Subcutaneous adipose tissue (tissue), 4 donors: Measurements from ENCODE around the gene TBC1D16. TPM values are rescaled to one million over a fixed set of nuclear protein-coding genes. Genes with fewer than 3 reads are reported as not detected.

ENCODE experiments used
- total RNA-seq, 4 donors: library from RNA; depleted of rRNA; stranded (reverse); fragments of >200 nt; gene quantifications; one replicate each; pipeline ENCODE4 v1.1.0, GENCODE V29; 2016
- TF ChIP-seq, protein P1 (sequence below): fragments of 450-650 bp; IDR thresholded peaks from one replicate; pipeline ENCODE4 v1.5.1; 2016; ENCODE audit warnings: low read depth, mild to moderate bottlenecking, control low read depth, antibody characterized with exemption, moderate library complexity

TBC1D16 gene
- total RNA-seq, 4 donors from 2014 or later, result 43.5 to 115 (median 60.5) TPM

DNA sequence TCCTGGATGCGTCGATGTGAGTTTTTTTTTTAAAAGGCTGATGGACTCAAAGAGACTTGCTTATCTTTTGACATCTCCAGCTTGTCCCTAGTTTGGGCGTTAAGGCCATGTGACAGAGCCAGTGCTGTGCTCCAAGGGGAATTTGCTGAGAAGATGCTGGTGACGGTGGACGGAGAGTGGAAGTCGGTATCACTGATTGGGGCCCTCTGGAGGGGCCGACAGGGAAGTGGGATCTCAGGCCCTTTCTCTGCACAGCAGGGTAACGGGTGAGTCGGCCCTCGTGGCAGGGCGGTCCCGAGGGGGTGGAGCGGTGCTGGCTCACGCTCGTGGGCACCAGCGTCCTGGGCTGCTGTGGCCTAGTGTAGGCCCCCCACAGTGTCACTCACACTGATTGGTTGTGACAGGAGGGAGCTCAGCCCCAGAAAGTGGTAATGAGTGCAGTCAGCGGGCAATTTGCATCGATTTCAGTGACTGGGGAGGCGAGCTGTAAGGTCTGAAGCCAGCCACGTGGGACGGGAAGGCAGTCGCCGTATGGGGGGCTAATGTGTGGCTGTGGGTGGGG lies 91.3 kb downstream of the TBC1D16 start:
- TF ChIP-seq, protein P1, sequence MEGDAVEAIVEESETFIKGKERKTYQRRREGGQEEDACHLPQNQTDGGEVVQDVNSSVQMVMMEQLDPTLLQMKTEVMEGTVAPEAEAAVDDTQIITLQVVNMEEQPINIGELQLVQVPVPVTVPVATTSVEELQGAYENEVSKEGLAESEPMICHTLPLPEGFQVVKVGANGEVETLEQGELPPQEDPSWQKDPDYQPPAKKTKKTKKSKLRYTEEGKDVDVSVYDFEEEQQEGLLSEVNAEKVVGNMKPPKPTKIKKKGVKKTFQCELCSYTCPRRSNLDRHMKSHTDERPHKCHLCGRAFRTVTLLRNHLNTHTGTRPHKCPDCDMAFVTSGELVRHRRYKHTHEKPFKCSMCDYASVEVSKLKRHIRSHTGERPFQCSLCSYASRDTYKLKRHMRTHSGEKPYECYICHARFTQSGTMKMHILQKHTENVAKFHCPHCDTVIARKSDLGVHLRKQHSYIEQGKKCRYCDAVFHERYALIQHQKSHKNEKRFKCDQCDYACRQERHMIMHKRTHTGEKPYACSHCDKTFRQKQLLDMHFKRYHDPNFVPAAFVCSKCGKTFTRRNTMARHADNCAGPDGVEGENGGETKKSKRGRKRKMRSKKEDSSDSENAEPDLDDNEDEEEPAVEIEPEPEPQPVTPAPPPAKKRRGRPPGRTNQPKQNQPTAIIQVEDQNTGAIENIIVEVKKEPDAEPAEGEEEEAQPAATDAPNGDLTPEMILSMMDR, result no peak

DNA sequence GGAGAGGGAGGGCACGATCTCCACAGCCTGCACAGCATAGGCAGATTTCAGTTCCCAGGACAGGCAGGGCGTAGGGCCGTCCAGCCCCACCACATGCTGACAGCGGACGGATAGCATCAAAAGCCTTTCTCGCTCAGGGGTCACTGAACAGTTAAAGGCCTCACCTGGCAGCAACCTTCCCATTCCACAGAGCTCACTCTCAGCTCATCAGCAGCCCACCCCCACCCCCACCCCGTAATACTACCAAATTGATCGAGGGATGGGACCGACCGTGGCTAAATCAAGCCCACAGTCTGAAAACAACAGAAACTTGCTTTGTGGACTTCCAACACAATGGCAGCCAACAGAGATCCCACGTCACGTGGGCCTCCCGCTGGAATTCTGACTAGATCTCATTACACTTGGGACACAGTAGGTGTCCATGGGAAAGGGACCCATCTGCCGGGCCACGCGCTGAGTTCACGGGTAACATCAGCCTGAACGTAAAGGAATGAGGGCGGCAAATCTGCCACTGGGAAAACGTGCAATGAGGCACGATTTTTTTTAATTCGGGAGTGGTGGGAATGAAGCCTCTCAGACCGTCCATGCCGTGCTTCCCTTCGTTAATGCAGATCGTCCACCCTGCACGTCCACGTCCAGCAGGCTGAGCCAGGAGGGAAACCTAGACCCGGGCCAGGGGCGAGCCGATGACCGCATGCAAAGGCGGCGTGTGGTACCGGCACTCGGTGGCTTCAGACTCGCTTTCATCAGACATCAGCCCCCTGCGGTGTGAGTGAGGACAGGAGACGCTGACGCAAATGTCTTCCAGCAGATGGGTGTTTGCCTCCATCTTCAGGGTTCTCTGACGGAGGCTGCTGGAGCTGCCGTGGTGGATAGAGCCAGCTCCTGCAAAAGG lies 92.1 kb downstream of the TBC1D16 start:
- TF ChIP-seq, protein P1, result no peak

DNA sequence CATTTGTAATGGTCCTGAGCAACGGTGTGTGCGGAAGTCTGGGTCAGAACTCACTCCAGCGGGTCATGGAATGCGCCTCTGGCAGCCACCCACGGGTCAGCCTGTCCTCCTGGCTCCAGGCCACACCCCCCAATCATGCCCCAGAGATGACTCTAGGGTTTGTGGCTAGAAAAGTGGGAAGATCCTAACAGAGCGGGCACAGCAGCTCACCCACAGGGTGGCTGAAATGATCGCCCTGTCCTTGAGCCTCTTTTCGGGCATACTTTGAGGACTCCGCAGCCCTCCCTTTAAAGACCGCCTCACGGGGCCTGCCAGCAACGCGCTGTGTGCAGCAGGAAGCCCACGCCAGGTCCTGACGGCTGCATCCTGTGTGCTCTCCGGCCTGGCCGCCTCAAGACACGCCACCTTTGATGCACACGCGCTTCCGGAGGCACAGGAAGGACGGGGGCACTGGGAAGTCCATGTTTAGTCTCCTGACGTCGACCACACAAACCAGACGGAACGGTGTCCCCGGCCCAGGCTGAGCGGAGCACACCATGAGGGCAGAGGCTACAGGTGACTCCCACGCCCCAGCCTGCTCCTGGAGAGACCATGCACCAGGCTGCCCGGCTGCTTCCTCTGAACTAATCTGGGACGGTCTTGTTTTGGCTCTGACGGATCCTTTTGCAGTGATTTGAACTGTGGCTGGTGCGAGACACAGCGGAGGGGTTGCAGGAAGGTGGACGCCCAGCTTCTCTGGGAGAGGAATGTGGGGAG lies 92.9 kb downstream of the TBC1D16 start:
- TF ChIP-seq, protein P1, result no peak

DNA sequence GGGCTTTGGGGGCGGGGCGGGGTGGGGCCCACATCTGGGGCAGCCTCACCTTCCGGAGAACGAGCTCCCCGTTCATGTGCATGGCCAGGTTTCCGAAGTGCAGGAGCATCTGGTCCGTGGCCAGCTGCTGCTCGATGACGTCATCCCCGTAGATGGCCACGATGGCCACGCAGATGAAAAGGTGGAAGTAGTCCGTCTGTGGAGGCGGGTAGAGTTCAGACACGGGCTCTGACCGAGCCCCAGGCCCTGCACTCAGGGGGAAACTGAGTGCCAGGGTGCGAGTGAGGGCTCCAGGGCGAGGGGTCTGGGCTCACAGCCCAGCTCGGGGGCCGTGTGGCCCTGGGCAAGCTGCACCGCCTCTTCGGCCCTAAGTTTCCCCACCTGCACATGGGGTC lies 93.7 kb downstream of the TBC1D16 start:
- TF ChIP-seq, protein P1, result no peak

DNA sequence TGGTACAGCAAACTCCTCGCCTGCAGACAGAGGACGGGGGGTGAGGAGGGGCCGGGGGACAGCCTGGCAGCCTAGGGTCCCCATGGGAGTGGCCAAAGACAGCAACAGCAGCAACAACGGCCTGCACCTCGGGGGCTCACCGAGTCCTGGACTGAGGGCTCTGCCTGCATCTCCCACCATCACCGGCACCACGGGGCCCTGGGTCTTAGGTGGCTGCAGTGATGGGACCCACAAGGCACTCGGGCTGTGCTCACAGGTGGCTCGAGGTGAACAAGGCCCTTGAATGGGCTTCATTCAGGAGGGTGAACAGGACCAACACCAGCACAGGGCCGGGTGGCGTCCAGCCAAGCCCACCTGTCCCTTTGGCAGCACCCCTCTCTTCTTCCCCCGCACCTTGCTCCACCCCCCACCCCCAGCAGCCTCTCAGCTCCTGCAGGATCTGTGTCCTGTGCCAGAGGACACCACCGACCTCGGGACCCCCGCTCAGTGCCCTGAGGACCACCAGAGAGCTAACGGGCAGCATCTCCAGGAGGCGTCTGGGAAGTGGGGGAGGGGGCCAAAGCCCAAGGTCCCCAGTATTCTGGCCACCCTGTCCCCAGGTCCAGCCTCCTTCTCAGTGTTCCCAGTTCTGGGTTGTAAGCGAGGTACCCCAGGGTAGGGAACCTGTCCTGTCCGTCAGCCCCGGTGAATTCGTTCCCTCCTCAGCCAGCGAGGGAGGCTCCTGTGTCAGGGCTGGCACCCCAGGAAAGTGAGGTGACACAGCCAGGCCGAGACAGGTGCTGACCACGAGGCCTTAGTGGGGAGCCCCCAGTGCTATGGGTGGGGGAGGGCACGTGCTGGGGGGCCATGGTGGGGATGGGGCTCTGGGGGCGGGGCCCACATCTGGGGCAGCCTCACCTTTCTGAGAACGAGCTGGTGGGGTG lies 94.3 kb downstream of the TBC1D16 start:
- TF ChIP-seq, protein P1, result no peak

DNA sequence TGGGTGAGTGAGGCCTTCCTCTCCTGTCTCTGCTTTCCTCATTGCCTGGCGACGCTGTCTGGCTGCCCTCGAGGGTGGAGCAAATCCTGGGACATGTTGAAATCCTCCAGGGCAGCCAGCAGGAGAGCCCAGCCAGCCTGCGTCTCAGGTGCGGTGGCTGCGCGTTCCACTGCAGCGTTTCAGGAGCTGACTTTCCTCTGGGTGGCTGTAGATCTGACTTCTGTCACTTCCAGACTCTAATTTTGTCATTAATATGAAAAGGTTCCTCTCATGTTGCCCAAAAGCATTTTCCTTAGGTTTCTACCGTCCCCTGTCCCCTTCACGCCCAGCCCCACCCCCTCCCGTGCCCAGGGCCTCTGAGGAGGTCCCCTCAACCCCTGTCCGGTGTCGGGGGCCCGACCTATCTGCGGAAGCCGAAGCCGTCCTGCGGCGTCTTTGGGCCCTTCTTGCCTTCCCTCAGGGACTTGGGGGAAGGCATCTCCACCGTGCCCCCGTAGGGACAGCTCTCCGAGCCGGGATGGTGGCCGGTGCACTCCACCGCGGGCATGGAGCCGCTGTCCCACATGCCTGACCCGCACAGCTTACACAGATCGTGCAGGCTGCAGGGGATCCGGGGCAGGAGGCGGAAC lies 95.1 kb downstream of the TBC1D16 start:
- TF ChIP-seq, protein P1, result no peak
